Measurements from ENCODE around the gene DNAAF6.
A peak's percentile ranks its signal among the peaks of the same experiment; 100 is the strongest.
"Not testable (repeated sequence)": the region's sequence is repeated elsewhere in the genome, so short reads cannot be mapped to it uniquely, and the experiment has no call there.

Gene DNAAF6

GRCh38 chrX:107205770-107206696 lies at the start of gene DNAAF6, which contains the start of gene NUP62CL:
Gene DNAAF6 (plus strand): TSS chrX:107206611. CDS start chrX:107212876, 6,265 bp downstream.
Gene NUP62CL (minus strand): TSS chrX:107206433. CDS start chrX:107175146, 31,287 bp downstream.
- DNase-seq, result peak; percentile 70

DNA sequence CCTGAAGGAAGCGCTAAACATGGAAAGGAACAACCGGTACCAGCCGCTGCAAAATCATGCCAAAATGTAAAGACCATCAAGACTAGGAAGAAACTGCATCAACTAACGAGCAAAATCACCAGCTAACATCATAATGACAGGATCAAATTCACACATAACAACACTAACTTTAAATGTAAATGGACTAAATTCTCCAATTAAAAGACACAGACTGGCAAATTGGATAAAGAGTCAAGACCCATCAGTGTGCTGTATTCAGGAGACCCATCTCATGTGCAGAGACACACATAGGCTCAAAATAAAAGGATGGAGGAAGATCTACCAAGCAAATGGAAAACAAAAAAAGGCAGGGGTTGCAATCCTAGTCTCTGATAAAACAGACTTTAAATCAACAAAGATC lies 48.8 kb upstream of the DNAAF6 start:
- not testable (repeated sequence) for DNase-seq

DNA sequence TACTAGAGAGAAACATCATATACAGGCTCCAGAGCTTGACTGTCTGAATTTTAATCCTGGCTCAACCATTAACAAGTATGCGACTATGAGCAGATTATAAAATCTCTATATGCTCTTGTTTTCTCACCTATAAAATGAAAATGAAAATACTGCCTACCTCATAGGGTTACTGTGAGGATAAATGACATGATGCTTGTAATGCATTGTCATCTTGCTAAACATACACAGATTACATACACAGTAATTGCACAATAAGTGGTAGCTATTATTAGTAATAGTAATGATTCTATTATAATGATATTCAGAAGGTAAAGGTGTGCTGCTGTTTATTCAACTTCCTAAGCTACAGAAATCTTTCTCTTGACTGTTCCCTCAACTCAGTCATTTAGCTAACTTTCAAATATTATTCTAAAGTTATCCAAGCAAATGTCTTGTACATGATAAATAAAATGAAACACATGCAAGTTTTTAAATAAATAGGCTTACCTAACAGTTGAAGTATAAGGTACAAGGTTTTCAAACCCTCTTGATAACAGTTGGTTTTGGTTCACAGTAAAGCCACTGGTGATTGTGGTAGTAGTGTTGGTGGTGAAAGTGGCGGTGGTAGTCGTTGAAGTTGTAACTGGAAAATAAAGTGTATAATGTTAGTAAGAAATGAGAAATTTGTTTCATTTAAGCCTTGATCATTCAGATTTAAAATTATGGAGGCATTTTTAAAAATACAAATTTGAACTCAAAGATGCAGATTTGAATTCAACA lies 39.1 kb upstream of the DNAAF6 start:
- no peak for DNase-seq

DNA sequence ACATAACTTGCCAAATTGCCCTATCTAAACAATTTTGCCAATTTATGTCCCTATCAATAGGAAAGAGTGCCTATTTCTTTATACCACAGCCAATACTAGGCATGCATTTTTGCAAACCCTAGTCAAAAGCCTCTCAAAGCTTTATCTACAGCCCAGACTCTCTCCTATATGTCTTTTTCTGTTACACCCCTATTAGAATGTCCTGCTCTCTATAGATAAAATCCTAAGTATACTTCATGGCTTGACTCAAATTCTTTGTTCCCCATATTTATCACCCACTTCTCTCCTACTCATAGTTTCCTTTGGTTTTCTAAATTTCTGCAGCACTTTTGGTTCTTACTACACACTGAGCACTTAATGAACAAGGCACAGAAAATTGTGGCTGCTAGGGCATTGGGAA lies 38.2 kb upstream of the DNAAF6 start:
- DNase-seq, result no peak

GRCh38 chrX:107168712-107169111 lies 37.7 kb upstream of the DNAAF6 start:
- no peak for DNase-seq

DNA sequence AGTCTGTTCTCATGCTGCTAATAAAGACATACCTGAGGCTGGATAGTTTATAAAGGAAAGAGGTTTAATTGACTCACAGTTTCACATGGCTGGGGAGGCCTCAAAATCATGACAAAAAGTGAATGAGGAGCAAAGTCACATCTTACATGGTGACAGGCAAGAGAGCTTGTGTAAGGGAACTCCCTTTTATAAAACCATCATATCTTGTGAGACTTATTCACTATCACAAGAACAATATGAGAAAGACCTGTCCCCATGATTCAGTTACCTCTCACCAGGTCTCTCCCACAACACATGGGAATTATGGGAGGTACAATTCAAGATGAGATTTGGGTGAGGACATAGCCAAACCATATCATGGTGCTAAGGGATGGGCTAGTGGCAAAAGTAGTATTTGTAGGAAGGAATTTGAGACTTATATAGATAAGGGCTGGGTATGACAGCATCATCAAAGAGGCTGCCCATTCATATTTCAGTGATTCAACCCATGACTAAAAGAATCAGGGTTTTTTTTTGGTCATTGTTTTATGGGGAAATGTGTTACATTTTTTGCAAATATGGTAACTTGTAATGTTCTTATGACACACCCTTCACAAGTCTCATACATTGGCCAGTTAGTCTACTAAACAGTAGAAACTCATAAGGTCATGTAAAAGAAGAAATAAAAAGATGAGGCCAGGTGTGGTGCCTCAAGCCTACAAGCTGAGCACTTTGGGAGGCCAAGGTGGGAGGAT lies 34.9 kb upstream of the DNAAF6 start:
- no peak for DNase-seq

DNA sequence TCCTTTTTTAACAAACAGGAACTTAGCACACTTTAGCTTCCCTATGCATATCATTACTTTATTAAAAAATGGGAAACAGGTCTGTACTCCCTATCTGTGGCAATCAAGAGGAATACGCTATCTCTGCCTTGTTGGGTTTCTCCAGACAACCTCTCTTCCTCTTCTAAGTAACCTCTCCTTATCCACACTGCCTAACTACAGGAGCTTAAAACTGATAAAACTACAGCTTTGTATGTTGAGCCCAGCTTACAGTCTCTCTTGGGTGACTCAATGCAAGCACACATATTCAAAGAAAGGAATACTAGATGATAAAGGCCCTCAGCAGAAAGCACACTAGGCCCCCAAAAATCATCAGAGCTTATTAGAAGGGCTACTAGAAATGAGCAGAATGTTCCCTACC lies 9.1 kb upstream of the DNAAF6 start:
- no peak for DNase-seq

DNA sequence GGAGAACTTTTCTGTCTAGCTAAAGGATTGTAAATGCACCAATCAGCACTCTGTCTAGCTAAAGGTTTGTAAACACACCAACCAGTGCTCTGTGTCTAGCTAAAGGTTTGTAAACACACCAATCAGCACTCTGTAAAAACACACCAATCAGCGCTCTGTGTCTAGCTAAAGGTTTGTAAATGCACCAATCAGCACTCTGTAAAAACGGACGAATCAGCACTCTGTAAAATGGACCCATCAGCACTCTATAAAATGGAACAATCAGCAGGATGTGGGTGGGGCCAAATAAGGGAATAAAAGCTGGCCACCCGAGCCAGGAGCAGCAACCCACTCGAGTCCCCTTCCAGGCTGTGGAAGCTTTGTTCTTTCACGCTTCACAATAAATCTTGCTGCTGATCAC lies 8.3 kb upstream of the DNAAF6 start:
- DNase-seq, result not testable (repeated sequence)

- DNase-seq, result no peak
Measured at GRCh38 chrX:107199491-107199890, 6.9 kb upstream of the DNAAF6 start.

DNA sequence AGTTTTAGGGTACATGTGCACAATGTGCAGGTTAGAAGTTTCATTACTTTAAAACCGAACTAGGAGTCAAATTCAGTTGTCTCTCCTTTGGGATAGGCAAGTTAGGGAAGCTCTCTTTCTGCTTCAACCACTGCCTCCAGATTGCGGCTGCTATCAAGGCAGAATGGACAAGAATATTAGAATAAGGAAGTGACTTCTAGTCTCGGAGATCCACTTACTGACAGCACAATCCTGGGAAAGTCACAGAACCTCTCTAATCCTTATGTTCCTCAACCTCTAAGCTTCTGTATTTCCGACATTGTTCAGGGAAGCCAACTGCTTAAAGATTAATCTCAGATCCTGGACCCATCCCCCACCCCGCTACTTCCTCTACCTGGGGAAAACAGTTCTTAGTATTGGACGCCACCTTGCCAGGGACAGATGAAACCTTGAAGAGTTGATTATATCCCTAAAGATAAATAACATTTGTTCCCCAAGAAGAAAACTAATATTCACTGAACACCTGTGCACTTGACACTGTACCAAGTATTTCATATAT lies 2.3 kb upstream of the DNAAF6 start:
- no peak for DNase-seq

- no peak for DNase-seq
Measured at GRCh38 chrX:107206697-107207065, 270 bp downstream of the DNAAF6 start.

DNA sequence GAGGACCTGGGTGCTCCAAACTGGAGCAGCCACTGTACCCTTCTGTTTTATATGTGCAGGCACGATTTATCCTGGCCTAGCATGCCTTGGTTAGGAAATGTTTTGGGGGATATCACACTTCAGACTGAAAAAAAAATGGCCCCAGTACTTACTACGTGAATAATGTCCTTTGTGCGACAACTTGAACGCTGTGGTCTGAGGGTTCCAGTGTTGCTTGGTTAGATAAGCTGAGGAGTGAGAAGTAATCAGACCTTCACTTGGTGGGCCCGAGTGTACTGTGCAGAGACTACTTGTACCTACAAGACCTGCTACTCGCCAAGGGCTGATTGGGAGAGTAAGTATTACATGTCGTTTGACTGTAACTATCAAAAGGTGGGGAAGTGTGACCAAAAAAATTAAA lies 678 bp downstream of the DNAAF6 start:
- no peak for DNase-seq

GRCh38 chrX:107207943-107208342 lies 1.5 kb downstream of the DNAAF6 start:
- no peak for DNase-seq

GRCh38 chrX:107213477-107213876 lies 7.1 kb downstream of the DNAAF6 start:
- no peak for DNase-seq

GRCh38 chrX:107226757-107227156 lies 20.3 kb downstream of the DNAAF6 start:
- DNase-seq, result no peak

GRCh38 chrX:107227780-107228485 lies 21.5 kb downstream of the DNAAF6 start:
- no peak for DNase-seq

DNA sequence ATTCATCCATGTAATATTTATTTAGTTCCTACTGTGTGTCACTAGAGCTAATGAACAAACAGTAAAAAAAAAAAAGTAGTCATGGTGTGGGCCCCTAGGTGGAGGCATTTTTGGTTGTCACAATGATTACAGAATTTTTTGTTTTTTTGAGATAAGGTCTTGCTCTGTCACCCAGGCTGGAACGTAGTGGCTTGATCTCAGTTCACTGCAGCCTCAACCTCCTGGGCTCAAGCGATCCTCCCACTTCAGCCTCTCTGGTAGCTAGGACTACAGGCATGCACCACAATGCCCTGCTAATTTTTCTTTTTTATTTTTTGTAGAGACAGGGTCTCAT lies 22.0 kb downstream of the DNAAF6 start:
- DNase-seq, result no peak

DNA sequence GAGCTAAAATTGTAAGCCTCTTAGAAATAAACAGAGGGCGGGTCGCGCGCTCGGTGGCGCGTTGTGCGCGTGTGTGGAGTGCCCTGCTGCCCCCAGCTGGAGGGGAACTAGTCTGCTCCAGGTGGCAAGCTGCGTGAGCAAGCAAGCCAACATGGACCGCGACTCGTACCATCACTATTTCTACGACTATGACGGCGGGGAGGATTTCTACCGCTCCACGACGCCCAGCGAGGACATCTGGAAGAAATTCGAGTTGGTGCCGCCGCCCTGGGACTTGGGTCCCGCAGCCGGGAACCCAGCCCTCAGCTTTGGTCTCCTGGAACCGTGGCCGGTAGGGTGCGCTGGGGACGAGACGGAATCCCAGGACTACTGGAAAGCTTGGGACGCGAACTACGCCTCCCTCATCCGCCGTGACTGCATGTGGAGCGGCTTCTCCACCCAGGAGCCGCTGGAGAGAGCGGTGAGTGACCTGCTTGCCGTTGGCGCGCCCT lies 66.1 kb downstream of the DNAAF6 start:
- DNase-seq, result peak; percentile 11

- DNase-seq, result no peak
Measured at GRCh38 chrX:107273795-107274194, 67.4 kb downstream of the DNAAF6 start.

GRCh38 chrX:107288676-107289075 lies 82.3 kb downstream of the DNAAF6 start:
- DNase-seq, result no peak

DNA sequence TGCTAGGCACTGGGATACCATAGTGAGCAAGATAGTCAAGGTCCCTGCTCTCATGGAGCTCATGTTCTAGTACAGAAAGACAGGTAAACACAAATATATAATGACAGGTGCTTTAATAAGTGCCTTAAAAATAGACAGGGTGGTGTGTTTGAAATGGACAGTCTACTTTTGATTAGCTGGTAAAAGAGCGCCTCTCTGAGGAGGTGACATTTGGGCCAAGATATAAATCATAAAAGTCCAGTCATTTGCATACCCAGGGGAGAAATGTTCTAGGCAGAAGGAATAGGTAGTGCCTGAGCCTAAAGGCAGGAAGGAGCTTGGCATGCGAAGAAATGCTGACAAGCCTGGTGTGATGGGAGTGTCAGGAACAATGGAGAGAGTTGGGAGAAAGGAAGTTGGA lies 83.6 kb downstream of the DNAAF6 start:
- DNase-seq, result no peak

DNA sequence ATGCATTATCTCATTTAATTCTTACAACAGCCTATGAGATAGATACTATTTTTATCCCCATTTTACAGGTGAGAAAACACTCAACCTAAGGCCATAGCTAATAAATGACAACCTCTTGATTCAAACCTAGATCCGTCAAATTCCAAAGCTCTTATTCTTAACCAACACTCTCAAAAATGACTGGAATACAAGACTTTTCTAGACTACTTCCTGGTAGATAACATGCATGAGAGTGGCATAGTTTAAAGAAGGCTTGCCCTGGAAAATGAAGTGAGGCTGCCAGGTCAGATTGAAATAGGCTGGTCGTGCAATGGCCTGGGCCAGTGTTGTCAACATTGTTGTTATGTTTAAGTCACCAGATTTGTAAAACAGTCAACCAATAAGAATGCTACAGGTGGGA lies 86.6 kb downstream of the DNAAF6 start:
- DNase-seq, result no peak

Data from stimulated activated CD4-positive, alpha-beta T cell treated with anti-CD3 and anti-CD28 coated beads, Interleukin-1b, Interleukin-23, amount 100 ng/mL, for 48 hours (primary cell).